HepG2 (cell line): ENCODE data around the gene PDIA5.

Experiments used
- CTCF ChIP-seq: sonication (generic); formaldehyde crosslinking; IDR thresholded peaks from 2 replicates; pipeline ENCODE4 v1.5.0; 2020; ENCODE audit warnings: mild to moderate bottlenecking, missing genetic modification reagents, moderate library complexity
- ETS1 ChIP-seq: sonication (generic); formaldehyde crosslinking; IDR thresholded peaks from 2 replicates; pipeline ENCODE4 v1.4.0; 2020; ENCODE audit warnings: missing genetic modification reagents
- FOXP1 ChIP-seq, 2 experiments: fragments of 450-650 bp in 1 of 2; IDR thresholded peaks; 2 replicates each; pipeline ENCODE4 v1.6.1; 2017 to 2018; ENCODE audit warnings: antibody characterized with exemption in 1 of 2
- POLR2A ChIP-seq, 2 experiments: IDR thresholded peaks; 2 replicates each; pipeline ENCODE4 v1.6.1; 2011; ENCODE audit warnings: low read depth in 2 of 2, low read length in 2 of 2, mild to moderate bottlenecking in 1 of 2, moderate library complexity in 1 of 2; ENCODE audit not compliant: insufficient read depth in 1 of 2
- TCF7 ChIP-seq: sonication (generic); IDR thresholded peaks from 2 replicates; pipeline ENCODE4 v1.6.1; 2016; ENCODE audit warnings: antibody characterized with exemption, low read depth

DNA sequence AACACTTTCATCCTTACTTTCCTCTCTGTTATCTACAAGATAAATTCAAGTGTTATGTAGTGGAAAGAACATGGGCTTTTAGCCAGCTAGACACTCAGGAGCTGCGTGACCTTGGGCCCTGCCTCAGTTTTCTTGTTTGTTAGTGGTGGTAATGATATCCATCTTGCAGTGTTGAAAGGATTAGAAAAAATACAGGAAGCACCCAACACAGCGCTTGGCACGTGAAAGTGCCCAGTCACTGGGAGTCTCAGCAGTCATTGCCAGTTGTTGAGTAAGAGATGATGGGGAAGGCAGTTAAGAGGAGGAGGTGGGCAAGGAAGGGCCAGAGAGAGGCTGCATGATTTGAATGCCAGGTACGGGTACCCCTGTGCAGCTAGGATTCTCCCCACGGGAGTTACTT is 5.3 kb downstream of the PDIA5 start:
- no peak for TF ChIP-seq POLR2A (IDR thresholded peaks at IDR 0.05; ENCODE audit: insufficient read depth in 1 of 2, low read depth in 2 of 2, low read length in 2 of 2)
- no peak for TF ChIP-seq CTCF
- no peak for TF ChIP-seq ETS1 (CRISPR knock-in tag)
- no peak for TF ChIP-seq TCF7
- no peak for TF ChIP-seq FOXP1 (IDR thresholded peaks at IDR 0.05)
- TF ChIP-seq FOXP1 (CRISPR knock-in tag; IDR thresholded peaks at IDR 0.05) = no peak
